Measurements from ENCODE around the gene KCNJ14.

DNA sequence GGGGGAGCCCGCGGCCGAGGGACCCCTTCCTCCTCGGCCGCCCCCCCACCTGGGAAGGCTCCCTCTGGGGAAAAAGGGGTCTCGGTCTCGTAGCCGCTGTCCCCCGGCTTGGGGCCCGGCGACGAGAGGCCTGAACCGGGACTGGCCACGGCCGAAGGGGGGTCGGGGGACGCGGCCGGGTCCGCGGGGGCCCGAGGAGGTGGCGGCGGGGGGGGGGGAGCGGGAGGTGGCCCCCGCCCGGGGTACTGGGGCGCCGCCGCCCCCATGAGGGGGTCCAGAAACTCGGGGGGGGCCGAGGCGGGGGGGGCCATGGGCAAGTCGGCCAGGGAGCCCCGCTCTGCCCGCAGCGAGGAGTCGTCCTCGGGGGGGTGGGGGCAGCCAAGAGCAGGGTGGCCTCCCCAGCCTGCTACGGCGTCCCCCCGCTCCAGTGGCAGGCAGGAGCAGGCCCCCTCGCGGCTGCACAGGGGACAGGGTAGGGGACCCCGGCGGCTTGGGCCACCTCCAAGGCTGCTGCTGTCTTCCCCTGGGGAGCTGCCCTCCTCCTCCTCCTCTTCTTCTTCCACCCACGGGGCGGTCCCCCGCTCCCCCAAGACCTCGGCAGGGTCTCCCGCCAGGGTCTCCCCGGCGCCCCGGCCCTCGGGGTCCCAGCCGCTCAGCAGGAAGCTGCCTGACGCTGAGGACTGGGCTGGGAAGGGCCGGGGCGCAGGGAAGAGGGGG is 43.4 kb downstream of the KCNJ14 start:
- TF ChIP-seq, protein P1, sequence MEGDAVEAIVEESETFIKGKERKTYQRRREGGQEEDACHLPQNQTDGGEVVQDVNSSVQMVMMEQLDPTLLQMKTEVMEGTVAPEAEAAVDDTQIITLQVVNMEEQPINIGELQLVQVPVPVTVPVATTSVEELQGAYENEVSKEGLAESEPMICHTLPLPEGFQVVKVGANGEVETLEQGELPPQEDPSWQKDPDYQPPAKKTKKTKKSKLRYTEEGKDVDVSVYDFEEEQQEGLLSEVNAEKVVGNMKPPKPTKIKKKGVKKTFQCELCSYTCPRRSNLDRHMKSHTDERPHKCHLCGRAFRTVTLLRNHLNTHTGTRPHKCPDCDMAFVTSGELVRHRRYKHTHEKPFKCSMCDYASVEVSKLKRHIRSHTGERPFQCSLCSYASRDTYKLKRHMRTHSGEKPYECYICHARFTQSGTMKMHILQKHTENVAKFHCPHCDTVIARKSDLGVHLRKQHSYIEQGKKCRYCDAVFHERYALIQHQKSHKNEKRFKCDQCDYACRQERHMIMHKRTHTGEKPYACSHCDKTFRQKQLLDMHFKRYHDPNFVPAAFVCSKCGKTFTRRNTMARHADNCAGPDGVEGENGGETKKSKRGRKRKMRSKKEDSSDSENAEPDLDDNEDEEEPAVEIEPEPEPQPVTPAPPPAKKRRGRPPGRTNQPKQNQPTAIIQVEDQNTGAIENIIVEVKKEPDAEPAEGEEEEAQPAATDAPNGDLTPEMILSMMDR (IDR thresholded peaks at IDR 0.05; ENCODE audit: extremely low read depth in 1 of 2, insufficient read depth in 1 of 2, low read depth in 1 of 2, low read length in 2 of 2), result no peak
- TF ChIP-seq MAX (IDR thresholded peaks at IDR 0.05; ENCODE audit: insufficient read depth, insufficient read length) (no peak), POLR2A (IDR thresholded peaks at IDR 0.05; ENCODE audit: low read depth, low read length) (no peak)
